GM12891 (cell line): ENCODE data around the gene ANAPC13.

Experiments used
- PAX5 ChIP-seq: IDR thresholded peaks from 2 replicates; pipeline ENCODE4 v1.6.1; 2011; ENCODE audit warnings: low read length, moderate library complexity, mild to moderate bottlenecking; ENCODE audit not compliant: insufficient read depth, severe bottlenecking
- POLR2A ChIP-seq: IDR thresholded peaks from 2 replicates; pipeline ENCODE4 v1.6.1; 2011; ENCODE audit warnings: low read depth, low read length, control low read depth
- POLR2AphosphoS5 ChIP-seq: IDR thresholded peaks from 2 replicates; pipeline ENCODE4 v1.6.1; 2011; ENCODE audit warnings: low read depth, low read length, control low read depth
- SPI1 ChIP-seq: IDR thresholded peaks from 2 replicates; pipeline ENCODE4 v1.6.1; 2011; ENCODE audit warnings: low read depth, low read length, control low read depth
- TAF1 ChIP-seq: IDR thresholded peaks from 2 replicates; pipeline ENCODE4 v1.6.1; 2011; ENCODE audit warnings: low read depth, low read length, control low read depth

- no peak for TF ChIP-seq POLR2A
- TF ChIP-seq POLR2AphosphoS5, result no peak
- TF ChIP-seq SPI1, result no peak
- TF ChIP-seq PAX5, result no peak
- TF ChIP-seq TAF1, result no peak
These were observed 14.1 kb downstream of the ANAPC13 start for GRCh38 chr3:134471521-134472193.
